ENCODE results near the gene DYRK1B.

- no peak for TF ChIP-seq CTCF (IDR thresholded peaks at IDR 0.05)
- no peak for TF ChIP-seq EZH2 (IDR thresholded peaks at IDR 0.05)
These were observed 8.9 kb upstream of the DYRK1B start for GRCh38 chr19:39842693-39843435.

All from neural progenitor cell (in vitro differentiated cells).